Upper lobe of left lung (tissue), 6 donors: ENCODE data around the gene CDH8. TPM values are rescaled to one million over a fixed set of nuclear protein-coding genes. Genes with fewer than 3 reads are reported as not detected.

Experiments used
- ATAC-seq, 2 donors: fragments of 200-7000 bp; cut with Tn5 transposase; one replicate each; pipeline ENCODE4 v1.9.1; 2022; ENCODE audit warnings: mild to moderate bottlenecking in 2 of 2, moderate library complexity in 2 of 2; ENCODE audit not compliant: low FRiP score in 2 of 2
- DNase-seq, 2 donors: peaks; one replicate each; pipeline ENCODE4 v3.0.0-alpha.2; 2019 to 2020
- H3K27ac ChIP-seq, 4 donors: fragments of 200-600 bp; sonication (generic); one replicate each; pipeline ENCODE4 v1.5.1; 2016 to 2019
- H3K27me3 ChIP-seq, 4 donors: fragments of 200-600 bp; sonication (generic); one replicate each; pipeline ENCODE4 v1.5.1; 2017 to 2019
- H3K36me3 ChIP-seq, 4 donors: fragments of 200-600 bp; sonication (generic); one replicate each; pipeline ENCODE4 v1.5.1; 2016 to 2019
- H3K4me1 ChIP-seq, 4 donors: fragments of 200-600 bp; sonication (generic); one replicate each; pipeline ENCODE4 v1.5.1; 2018 to 2019
- H3K4me3 ChIP-seq, 4 donors: fragments of 200-600 bp; sonication (generic); one replicate each; pipeline ENCODE4 v1.5.1; 2017 to 2019; ENCODE audit warnings: mild to moderate bottlenecking in 2 of 4, moderate library complexity in 1 of 4
- H3K9me3 ChIP-seq, 4 donors: fragments of 200-600 bp; sonication (generic); one replicate each; pipeline ENCODE4 v1.5.1; 2018 to 2019
- EP300 ChIP-seq, 4 donors: sonication (generic); formaldehyde crosslinking; IDR thresholded peaks; one replicate each; pipeline ENCODE4 v1.5.1; 2017; ENCODE audit warnings: antibody characterized with exemption in 4 of 4, control low read depth in 2 of 4
- POLR2A ChIP-seq, 4 donors: fragments of 450-650 bp; IDR thresholded peaks; one replicate each; pipeline ENCODE4 v1.5.1; 2016 to 2017; ENCODE audit warnings: antibody characterized with exemption in 4 of 4, mild to moderate bottlenecking in 2 of 4
- POLR2AphosphoS5 ChIP-seq, 2 donors: sonication (generic); formaldehyde crosslinking; IDR thresholded peaks; one replicate each; pipeline ENCODE4 v1.5.1; 2017; ENCODE audit warnings: antibody characterized with exemption in 2 of 2
- WGBS, 2 donors: methylation state at CpG; one replicate each; pipeline ENCODE4 v1.1.5; 2017 to 2018; 5-methylcytosine and 5-hydroxymethylcytosine counted together
- total RNA-seq, 6 donors: library from RNA; depleted of rRNA in 4 of 6; stranded (reverse); fragments of >200 nt in 4 of 6; gene quantifications; one replicate each; pipeline versions ENCODE4 v1.1.0 to v1.2.1, GENCODE V29; 2016 to 2021
- TF ChIP-seq, protein P1 (sequence below), 6 experiments: fragments of 450-650 bp in 4 of 6; fragments of 200-600 bp in 2 of 6; sonication (generic) in 2 of 6; IDR thresholded peaks; one replicate each; pipeline ENCODE4 v1.5.1; 2016 to 2019; ENCODE audit warnings: antibody characterized with exemption in 6 of 6
- donor health status: DM: no; HTN: no; CAD: no; lungs with moderate emphysema.
- donor health status: DM: no; HTN: yes; CAD: no; lungs with severe emphysema.

The CDH8 gene
- total RNA-seq, 6 donors from 2014 or later: 0.10 to 1.8 (median 0.31) TPM; not detected in 1

DNA sequence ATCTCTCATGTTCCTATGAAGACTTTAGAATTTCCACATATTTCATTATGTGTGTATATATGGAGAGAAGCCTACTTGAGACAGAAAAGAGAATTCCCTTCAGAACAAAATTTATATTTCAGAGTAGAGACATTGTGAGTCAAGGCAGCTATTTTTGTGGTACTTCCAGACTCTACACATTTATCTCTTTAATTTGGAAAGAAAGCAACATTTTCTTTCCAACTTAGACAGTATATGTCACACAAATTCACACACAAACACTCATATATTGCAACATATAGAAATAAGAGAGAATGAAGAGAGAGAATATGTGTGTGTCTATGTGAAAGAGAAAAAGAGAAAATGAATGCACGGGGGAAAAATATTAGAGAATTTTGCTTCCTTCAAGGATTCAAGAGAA, 158.8 kb downstream of the CDH8 start:
- Histone ChIP-seq H3K4me3 (no peak overlapping the region), H3K9me3 (no peaks in the 10 kb centered on the region), H3K4me1 (no peaks in the 10 kb centered on the region), H3K36me3 (no peaks in the 10 kb centered on the region), H3K27ac (no peak overlapping the region), H3K27me3 (no peaks in the 10 kb centered on the region)
- WGBS, 2 donors: 88 to 93% methylated on average over 1 of the region's 1 CpG
- no peak for TF ChIP-seq POLR2A (IDR thresholded peaks at IDR 0.05)
- TF ChIP-seq POLR2AphosphoS5 (IDR thresholded peaks at IDR 0.05): no peak
- TF ChIP-seq, protein P1, sequence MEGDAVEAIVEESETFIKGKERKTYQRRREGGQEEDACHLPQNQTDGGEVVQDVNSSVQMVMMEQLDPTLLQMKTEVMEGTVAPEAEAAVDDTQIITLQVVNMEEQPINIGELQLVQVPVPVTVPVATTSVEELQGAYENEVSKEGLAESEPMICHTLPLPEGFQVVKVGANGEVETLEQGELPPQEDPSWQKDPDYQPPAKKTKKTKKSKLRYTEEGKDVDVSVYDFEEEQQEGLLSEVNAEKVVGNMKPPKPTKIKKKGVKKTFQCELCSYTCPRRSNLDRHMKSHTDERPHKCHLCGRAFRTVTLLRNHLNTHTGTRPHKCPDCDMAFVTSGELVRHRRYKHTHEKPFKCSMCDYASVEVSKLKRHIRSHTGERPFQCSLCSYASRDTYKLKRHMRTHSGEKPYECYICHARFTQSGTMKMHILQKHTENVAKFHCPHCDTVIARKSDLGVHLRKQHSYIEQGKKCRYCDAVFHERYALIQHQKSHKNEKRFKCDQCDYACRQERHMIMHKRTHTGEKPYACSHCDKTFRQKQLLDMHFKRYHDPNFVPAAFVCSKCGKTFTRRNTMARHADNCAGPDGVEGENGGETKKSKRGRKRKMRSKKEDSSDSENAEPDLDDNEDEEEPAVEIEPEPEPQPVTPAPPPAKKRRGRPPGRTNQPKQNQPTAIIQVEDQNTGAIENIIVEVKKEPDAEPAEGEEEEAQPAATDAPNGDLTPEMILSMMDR (IDR thresholded peaks at IDR 0.05): no peak
- no peak for TF ChIP-seq EP300 (IDR thresholded peaks at IDR 0.05)
- DNase-seq (no peak), ATAC-seq (no peak)

DNA sequence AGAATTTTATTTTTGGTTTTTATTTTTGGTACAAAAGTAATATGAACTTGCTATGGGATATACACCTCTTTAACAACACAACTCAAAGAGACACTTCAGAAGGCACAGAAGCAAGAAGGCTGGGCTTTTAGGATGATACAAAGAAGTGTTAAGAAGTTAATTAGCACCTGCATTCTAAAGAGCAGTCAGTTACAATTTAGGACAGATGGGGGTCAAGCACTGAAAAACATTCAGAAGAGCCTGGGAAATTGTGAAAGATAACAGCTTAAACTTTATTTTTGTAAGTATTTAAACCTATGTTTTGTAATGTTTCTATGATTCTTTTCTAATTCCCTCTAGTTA, 163.5 kb downstream of the CDH8 start:
- DNase-seq (no peak), ATAC-seq (no peak)
- H3K27me3 ChIP-seq: no peaks in the 10 kb centered on the region
- H3K27ac ChIP-seq: no peak overlapping the region
- H3K9me3 ChIP-seq: no peaks in the 10 kb centered on the region
- TF ChIP-seq EP300 (IDR thresholded peaks at IDR 0.05) (no peak), POLR2AphosphoS5 (IDR thresholded peaks at IDR 0.05) (no peak), POLR2A (IDR thresholded peaks at IDR 0.05) (no peak)
- TF ChIP-seq, protein P1 (IDR thresholded peaks at IDR 0.05): no peak
- H3K36me3 ChIP-seq: no peaks in the 10 kb centered on the region
- no peak overlapping the region for H3K4me3 ChIP-seq
- no peaks in the 10 kb centered on the region for H3K4me1 ChIP-seq

DNA sequence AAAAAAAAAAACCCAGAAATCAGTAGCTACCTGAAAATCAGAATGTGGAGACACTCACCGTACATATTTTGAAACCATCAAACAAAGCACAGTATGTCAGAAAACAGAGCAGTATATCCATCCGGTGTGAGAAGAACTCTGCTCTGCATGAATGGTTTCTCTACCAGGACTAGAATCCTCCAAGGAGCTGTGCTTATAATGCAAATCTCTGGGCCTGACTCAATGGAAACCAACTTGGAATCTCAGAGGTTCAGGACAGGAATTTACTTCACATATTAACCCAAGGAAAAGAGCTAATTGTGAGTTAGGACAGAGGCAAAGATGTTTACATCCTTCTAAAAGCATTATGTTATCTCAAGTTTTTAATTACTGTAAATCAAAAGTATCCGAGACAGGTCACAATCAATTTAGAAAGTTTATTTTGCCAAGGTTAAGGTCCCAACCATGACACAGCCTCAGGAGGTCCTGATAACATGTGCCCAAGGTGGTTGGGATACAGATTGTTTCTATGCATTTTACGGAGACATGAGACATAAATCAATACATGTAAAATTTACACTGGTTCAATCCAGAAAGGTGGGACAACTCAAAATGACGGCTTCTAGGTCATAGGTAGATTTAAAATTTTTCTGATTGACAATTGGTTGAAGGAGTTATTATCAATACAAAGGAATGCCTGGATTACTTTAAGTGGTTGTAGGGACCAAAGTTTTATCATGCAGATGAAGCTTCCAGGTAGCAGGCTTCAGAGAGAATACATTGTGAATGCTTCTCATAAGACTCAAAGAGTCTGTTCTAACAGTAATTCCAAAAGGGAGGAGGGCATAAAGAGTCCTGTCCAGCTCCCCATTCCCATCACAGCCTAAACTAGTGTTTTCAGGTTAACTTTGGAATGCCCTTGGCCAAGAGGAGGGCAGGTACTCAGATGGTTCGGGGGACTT, 164.1 kb downstream of the CDH8 start:
- Histone ChIP-seq H3K4me1 (no peaks in the 10 kb centered on the region), H3K27me3 (no peaks in the 10 kb centered on the region), H3K4me3 (no peak overlapping the region), H3K36me3 (no peaks in the 10 kb centered on the region), H3K27ac (no peak overlapping the region), H3K9me3 (no peaks in the 10 kb centered on the region)
- WGBS, 2 donors: 88% methylated on average over 6 of the region's 6 CpGs
- DNase-seq (no peak), ATAC-seq (no peak)
- TF ChIP-seq, protein P1 (IDR thresholded peaks at IDR 0.05): no peak
- TF ChIP-seq POLR2A (IDR thresholded peaks at IDR 0.05): no peak
- no peak for TF ChIP-seq POLR2AphosphoS5 (IDR thresholded peaks at IDR 0.05)
- no peak for TF ChIP-seq EP300 (IDR thresholded peaks at IDR 0.05)

DNA sequence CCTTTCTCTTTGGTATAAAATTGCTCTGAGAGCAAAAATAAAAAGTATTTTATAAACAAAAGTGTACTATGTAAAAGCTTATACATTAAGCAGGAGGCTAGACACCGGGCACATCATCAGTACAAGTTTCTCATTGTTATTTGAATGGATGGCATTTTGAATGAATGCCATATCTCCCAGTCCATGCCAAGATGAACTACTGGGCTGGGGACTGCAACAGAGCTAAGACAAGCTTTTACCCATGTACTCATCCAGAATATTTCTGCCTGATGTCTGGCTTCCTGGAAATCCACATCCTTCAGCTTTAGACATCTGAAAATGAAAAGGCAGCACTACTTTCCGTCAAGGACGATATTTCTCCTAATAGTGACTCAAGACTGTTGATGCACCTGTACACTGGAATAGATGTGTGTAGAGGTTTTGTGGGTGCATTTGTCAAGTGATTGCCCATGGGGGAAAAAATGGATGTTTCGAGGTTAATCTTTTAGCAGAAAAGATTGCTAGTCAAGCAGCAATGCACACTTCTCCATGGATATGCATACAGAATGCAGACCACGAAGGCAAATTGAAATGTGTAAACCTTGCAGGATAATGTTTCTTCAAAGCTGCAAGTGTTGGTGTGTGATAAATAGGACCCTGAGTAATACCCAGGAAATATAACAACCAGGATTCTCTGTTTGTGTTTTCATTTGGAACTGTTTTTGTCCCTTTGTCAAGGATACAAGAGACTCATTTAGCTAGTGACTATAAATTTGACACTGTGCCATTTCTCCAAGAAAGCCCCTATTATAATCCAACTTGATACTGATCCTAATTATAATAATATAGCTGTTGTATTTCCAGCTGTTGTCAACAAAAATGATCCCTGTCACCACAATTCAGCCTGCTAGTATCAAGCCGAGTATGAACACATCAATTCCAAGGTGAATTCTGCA, 173.8 kb downstream of the CDH8 start:
- no peak for ATAC-seq
- WGBS, 2 donors: 82 to 88% methylated on average over 6 of the region's 6 CpGs
- DNase-seq: no peak

More for the DNA sequence above, 173.8 kb downstream of the CDH8 start:
- Histone ChIP-seq H3K4me1 (no peaks in the 10 kb centered on the region), H3K9me3 (no peaks in the 10 kb centered on the region), H3K36me3 (no peaks in the 10 kb centered on the region), H3K4me3 (no peak overlapping the region), H3K27ac (no peak overlapping the region), H3K27me3 (no peaks in the 10 kb centered on the region)
- TF ChIP-seq, protein P1 (IDR thresholded peaks at IDR 0.05): no peak
- TF ChIP-seq POLR2A (IDR thresholded peaks at IDR 0.05) (no peak), EP300 (IDR thresholded peaks at IDR 0.05) (no peak), POLR2AphosphoS5 (IDR thresholded peaks at IDR 0.05) (no peak)
